IMR-90 (cell line): ENCODE data around the gene EHD4. TPM values are rescaled to one million over a fixed set of nuclear protein-coding genes. Genes with fewer than 3 reads are reported as not detected.
A peak's percentile ranks its signal among the peaks of the same experiment; 100 is the strongest.

Experiments
- ATAC-seq: fragments of 200-7000 bp; cut with Tn5 transposase; 2 replicates; pipeline ENCODE4 v1.9.1; 2020; ENCODE audit warnings: low read depth, mild to moderate bottlenecking, moderate library complexity
- BruUV-seq: library from RNA; stranded (reverse); fragments of 400-500 nt; replicated peaks from 2 replicates; lab custom pipeline; 2021; lab: Mats Ljungman, UMichigan
- CTCF ChIA-PET: fragments of 300-600 bp; formaldehyde crosslinking; extraction: SDS; loops from one replicate; lab custom pipeline; 2021; ENCODE audit warnings: antibody characterized with exemption; lab: Yijun Ruan, JAX
- POLR2A ChIA-PET: fragments of 300-600 bp; sonication (Branson Sonifier 250); formaldehyde crosslinking; loops from one replicate; lab custom pipeline; 2022; ENCODE audit warnings: antibody characterized with exemption; ENCODE audit not compliant: unreplicated experiment; lab: Charles Lee
- DNase-seq: peaks from one replicate; pipeline ENCODE4 v3.0.0; 2013
- H2AFZ ChIP-seq: replicated peaks from 2 replicates; pipeline ENCODE3; 2013; ENCODE audit warnings: low read length, mild to moderate bottlenecking; ENCODE audit not compliant: poor library complexity
- H2AK5ac ChIP-seq: 2 replicates; pipeline ENCODE4 v1.6.1; 2013; ENCODE audit warnings: low read depth, low read length, inconsistent platforms
- H2AK9ac ChIP-seq: replicated peaks from 2 replicates; pipeline ENCODE3; 2013; ENCODE audit warnings: mild to moderate bottlenecking, low read depth, low read length, moderate library complexity; ENCODE audit not compliant: poor library complexity
- H2BK120ac ChIP-seq: 2 replicates; pipeline ENCODE4 v1.6.1; 2013; ENCODE audit warnings: low read depth, low read length, inconsistent platforms
- H2BK15ac ChIP-seq: 3 replicates; pipeline ENCODE4 v1.6.1; 2013; ENCODE audit warnings: low read depth, low read length, inconsistent platforms
- H2BK20ac ChIP-seq: 2 replicates; pipeline ENCODE4 v1.6.1; 2013; ENCODE audit warnings: low read depth, mild to moderate bottlenecking, inconsistent platforms, low read length, moderate library complexity
- H2BK5ac ChIP-seq: 2 replicates; pipeline ENCODE4 v1.6.1; 2013; ENCODE audit warnings: mild to moderate bottlenecking, low read depth, low read length, inconsistent platforms; ENCODE audit not compliant: poor library complexity, severe bottlenecking
- H3K14ac ChIP-seq: replicated peaks from 2 replicates; pipeline ENCODE4 v1.6.1; 2013; ENCODE audit warnings: low read depth, low read length, inconsistent platforms
- H3K18ac ChIP-seq: 2 replicates; pipeline ENCODE4 v1.6.1; 2013; ENCODE audit warnings: low read depth, low read length, control low read depth
- H3K23ac ChIP-seq: 2 replicates; pipeline ENCODE4 v1.6.1; 2013; ENCODE audit warnings: low read depth, low read length, inconsistent platforms
- H3K27ac ChIP-seq: 2 replicates; pipeline ENCODE4 v1.5.1; 2013; ENCODE audit warnings: mild to moderate bottlenecking, control low read depth, low read length; ENCODE audit not compliant: insufficient read depth
- H3K27me3 ChIP-seq: 2 replicates; pipeline ENCODE4 v1.6.1; 2013; ENCODE audit warnings: low read length; ENCODE audit not compliant: control insufficient read depth, insufficient read depth
- H3K36me3 ChIP-seq: 2 replicates; pipeline ENCODE4 v1.6.1; 2013; ENCODE audit warnings: low read length, mixed read lengths; ENCODE audit not compliant: control insufficient read depth, insufficient read depth
- H3K4ac ChIP-seq: 2 replicates; pipeline ENCODE4 v1.6.1; 2013; ENCODE audit warnings: low read depth, low read length, inconsistent platforms
- H3K4me1 ChIP-seq: 2 replicates; pipeline ENCODE4 v1.6.1; 2013; ENCODE audit warnings: low read length, mixed read lengths; ENCODE audit not compliant: control insufficient read depth, insufficient read depth
- H3K4me2 ChIP-seq: 2 replicates; pipeline ENCODE4 v1.6.1; 2013; ENCODE audit warnings: low read depth, mild to moderate bottlenecking, control low read depth, low read length, moderate library complexity
- H3K4me3 ChIP-seq: 2 replicates; pipeline ENCODE4 v1.5.1; 2013; ENCODE audit warnings: low read depth, mild to moderate bottlenecking, control low read depth, low read length, moderate library complexity; ENCODE audit not compliant: insufficient read depth
- H3K56ac ChIP-seq: 2 replicates; pipeline ENCODE4 v1.6.1; 2013; ENCODE audit warnings: low read length, inconsistent platforms; ENCODE audit not compliant: insufficient read depth; ENCODE audit errors: extremely low read depth
- H3K79me1 ChIP-seq, 2 experiments: 2 replicates each; pipeline ENCODE4 v1.6.1; 2013; ENCODE audit warnings: low read length in 2 of 2, inconsistent platforms in 1 of 2, low read depth in 1 of 2
- H3K9ac ChIP-seq: 2 replicates; pipeline ENCODE4 v1.6.1; 2013; ENCODE audit warnings: low read depth, low read length, control low read depth
- H3K9me1 ChIP-seq: 2 replicates; pipeline ENCODE4 v1.6.1; 2013; ENCODE audit warnings: low read length, inconsistent platforms; ENCODE audit not compliant: insufficient read depth
- H3K9me3 ChIP-seq: 2 replicates; pipeline ENCODE4 v1.6.1; 2013; ENCODE audit warnings: low read length; ENCODE audit not compliant: control insufficient read depth, insufficient read depth
- H4K20me1 ChIP-seq: 2 replicates; pipeline ENCODE4 v1.6.1; 2013; ENCODE audit warnings: low read length, inconsistent platforms; ENCODE audit not compliant: insufficient read depth
- H4K5ac ChIP-seq: 2 replicates; pipeline ENCODE4 v1.6.1; 2013; ENCODE audit warnings: mild to moderate bottlenecking, low read depth, low read length, control low read depth
- H4K8ac ChIP-seq, 2 experiments: 2 replicates each; pipeline ENCODE4 v1.6.1; 2013; ENCODE audit warnings: low read depth in 2 of 2, low read length in 2 of 2, control low read depth in 1 of 2, inconsistent platforms in 1 of 2
- H4K91ac ChIP-seq: 2 replicates; pipeline ENCODE4 v1.6.1; 2013; ENCODE audit warnings: low read depth, low read length, inconsistent platforms; ENCODE audit not compliant: insufficient read depth
- CHD1 ChIP-seq: IDR thresholded peaks from 2 replicates; pipeline ENCODE4 v1.6.1; 2012; ENCODE audit warnings: low read depth, low read length, improper control_type of control experiment
- FOS ChIP-seq: fragments of 150-350 bp; IDR thresholded peaks from 2 replicates; pipeline ENCODE4 v1.6.1; 2016; ENCODE audit warnings: low read depth, low read length
- MAFK ChIP-seq: IDR thresholded peaks from 2 replicates; pipeline ENCODE4 v1.6.1; 2012; ENCODE audit warnings: low read depth, low read length, improper control_type of control experiment
- MAZ ChIP-seq: IDR thresholded peaks from 2 replicates; pipeline ENCODE4 v1.6.1; 2012; ENCODE audit warnings: low read depth, mild to moderate bottlenecking, low read length, improper control_type of control experiment, moderate library complexity, borderline replicate concordance
- MXI1 ChIP-seq: IDR thresholded peaks from 2 replicates; pipeline ENCODE4 v1.6.1; 2012; ENCODE audit warnings: low read depth, mild to moderate bottlenecking, low read length, moderate library complexity, borderline replicate concordance
- NFE2L2 ChIP-seq: fragments of 150-350 bp; IDR thresholded peaks from 2 replicates; pipeline ENCODE4 v1.6.1; 2016; ENCODE audit warnings: low read depth, mild to moderate bottlenecking, low read length
- POLR2A ChIP-seq: IDR thresholded peaks from 2 replicates; pipeline ENCODE4 v1.6.1; 2012; ENCODE audit warnings: mild to moderate bottlenecking, low read depth, low read length
- RAD21 ChIP-seq: IDR thresholded peaks from 2 replicates; pipeline ENCODE4 v1.6.1; 2012; ENCODE audit warnings: low read length, improper control_type of control experiment
- RFX5 ChIP-seq: IDR thresholded peaks from 2 replicates; pipeline ENCODE4 v1.8.0; 2012; ENCODE audit warnings: low read depth, mild to moderate bottlenecking, low read length, moderate library complexity
- WGBS, 2 experiments: methylation state at CpG; one replicate each; pipeline versions ENCODE4 v1.1.5 to v1.1.7; 2013; ENCODE audit warnings: missing lambda C conversion rate in 2 of 2; ENCODE audit not compliant: insufficient read length in 1 of 2; ENCODE audit errors: extremely low coverage in 2 of 2; 5-methylcytosine and 5-hydroxymethylcytosine counted together
- dilution Hi-C: fragments of 300-500 bp; cut with HindIII; formaldehyde crosslinking; loops from one replicate; pipeline ENCODE4 v1.14.3; 2018; ENCODE audit warnings: low sequenced_read_pairs; ENCODE audit not compliant: unreplicated experiment
- in situ Hi-C: fragments of 300-500 bp; cut with MboI; formaldehyde crosslinking; loops from 3 replicates; pipeline ENCODE4 v1.14.3; 2019; ENCODE audit warnings: low sequenced_read_pairs, inconsistent platforms, mixed read lengths
- intact Hi-C: fragments of 100-400 bp; cut with micrococcal nuclease; formaldehyde crosslinking; loops from 2 replicates; pipeline ENCODE4 v1.10.0; 2022
- polyA plus RNA-seq, 3 experiments: library from polyadenylated mRNA; depleted of rRNA; stranded (reverse); fragments of >200 nt; gene quantifications; 2 replicates each; pipeline ENCODE4 v1.2.3, GENCODE V29; 2012; ENCODE audit warnings: low replicate concordance in 1 of 3
- total RNA-seq: library from RNA; depleted of rRNA; stranded (reverse); fragments of >200 nt; gene quantifications from 2 replicates; pipeline ENCODE4 v1.2.3, GENCODE V29; 2012

Gene EHD4
- total and polyA plus RNA-seq, 2 of the 4 experiments (the other 2 are of a cell fraction), result 21.0 to 29.0 TPM

GRCh38 chr15:41887893-41888292 lies 84.5 kb downstream of the EHD4 start:
- Histone ChIP-seq H2BK5ac (no peak overlapping the region), H2BK20ac (no peak overlapping the region), H3K27me3 (peaks cover 5% of the 10 kb centered on the region; the same call in 1 of the 2 replicates), H2BK120ac (no peak overlapping the region), H3K27ac (no peak overlapping the region), H3K79me1 (no peaks in the 10 kb centered on the region), H2AFZ (no peak overlapping the region), H4K5ac (no peak overlapping the region), H3K9me1 (peaks cover 2% of the 10 kb centered on the region; the same call in 1 of the 2 replicates), H4K91ac (no peak overlapping the region), H3K4me2 (no peak overlapping the region), H3K4ac (no peak overlapping the region), H3K18ac (no peak overlapping the region), H2BK15ac (no peak overlapping the region), H3K56ac (no peak overlapping the region), H2AK9ac (peak overlapping the region; percentile 38), H3K36me3 (no peaks in the 10 kb centered on the region), H3K4me3 (no peak overlapping the region), H2AK5ac (no peak overlapping the region), H3K4me1 (no peaks in the 10 kb centered on the region), H3K23ac (no peak overlapping the region), H3K14ac (no peak overlapping the region), H3K9me3 (no peaks in the 10 kb centered on the region), H3K9ac (no peak overlapping the region), H4K8ac (no peak overlapping the region), H4K20me1 (no peaks in the 10 kb centered on the region)
- intact Hi-C loops, result no loop called here
- ChIA-PET CTCF (no interaction called here), POLR2A (no interaction called here)
- WGBS, 2 experiments, result 85% methylated on average over 5 of the region's 9 CpGs; no CpG with 5 or more reads in 1 of the 2 experiments
- DNase-seq (no peak), ATAC-seq (no peak)
- no TSS peak for BruUV-seq
- TF ChIP-seq FOS, result no peak
- TF ChIP-seq MAFK, result no peak
- no peak for TF ChIP-seq MXI1
- no peak for TF ChIP-seq MAZ
- TF ChIP-seq POLR2A, result no peak
- TF ChIP-seq RFX5, result no peak
- TF ChIP-seq NFE2L2, result no peak
- no peak for TF ChIP-seq RAD21
- no peak for TF ChIP-seq CHD1
- in situ Hi-C loops, result no loop called here
- dilution Hi-C loops, result no loop called here
